ENCODE data around the gene TMEM63B.

Gene TMEM63B

GRCh38 chr6:44127186-44128019 lies at the start of gene TMEM63B, which contains the start of gene MRPL14:
Gene TMEM63B, plus strand, starts transcription at chr6:44127554. Its CDS starts 7,031 bp downstream, at chr6:44134585.
Gene MRPL14, minus strand, starts transcription at chr6:44127452. Its CDS starts 10,841 bp downstream, at chr6:44116611.
- DNase-seq (ENCODE audit: low read depth, low spot score): peak; percentile 66
- WGBS (ENCODE audit: insufficient coverage, insufficient read length): no CpG with 5 or more reads among the region's 80 CpGs

GRCh38 chr6:44078219-44078826 lies 49.0 kb upstream of the TMEM63B start:
- no peak overlapping the region for H3K4me3 ChIP-seq (ENCODE audit: low read length)
- no CpG with 5 or more reads among the region's 6 CpGs for WGBS (ENCODE audit: insufficient coverage, insufficient read length)

More at GRCh38 chr6:44127186-44128019, at the start of gene TMEM63B, which contains the start of gene MRPL14:
- Histone ChIP-seq H3K9me3 (ENCODE audit: control insufficient read depth, insufficient read depth, low read length) (no peaks in the 10 kb centered on the region), H3K36me3 (ENCODE audit: control insufficient read depth, insufficient read depth, low read length) (no peaks in the 10 kb centered on the region), H3K27me3 (ENCODE audit: control insufficient read depth, insufficient read depth, low read length) (no peaks in the 10 kb centered on the region), H3K4me3 (ENCODE audit: low read length) (peak within 1 kb of the TSS; percentile 78), H3K27ac (ENCODE audit: low read length) (no peak within 1 kb of the TSS), H3K4me1 (ENCODE audit: control insufficient read depth, insufficient read depth, low read length) (peaks cover 5% of the 10 kb centered on the region)

GRCh38 chr6:44078827-44079671 lies 48.3 kb upstream of the TMEM63B start:
- no peaks in the 10 kb centered on the region for H3K9me3 ChIP-seq (ENCODE audit: control insufficient read depth, insufficient read depth, low read length)
- H3K36me3 ChIP-seq (ENCODE audit: control insufficient read depth, insufficient read depth, low read length): no peaks in the 10 kb centered on the region
- H3K4me1 ChIP-seq (ENCODE audit: control insufficient read depth, insufficient read depth, low read length): peaks cover 10% of the 10 kb centered on the region
- WGBS (ENCODE audit: insufficient coverage, insufficient read length): no CpG with 5 or more reads among the region's 8 CpGs
- no peak overlapping the region for H3K4me3 ChIP-seq (ENCODE audit: low read length)
- H3K27ac ChIP-seq (ENCODE audit: low read length): no peak overlapping the region
- H3K27me3 ChIP-seq (ENCODE audit: control insufficient read depth, insufficient read depth, low read length): no peaks in the 10 kb centered on the region
- peak; percentile 75 for DNase-seq (ENCODE audit: low read depth, low spot score)

More at GRCh38 chr6:44078219-44078826, 49.0 kb upstream of the TMEM63B start:
- Histone ChIP-seq H3K36me3 (ENCODE audit: control insufficient read depth, insufficient read depth, low read length) (no peaks in the 10 kb centered on the region), H3K4me1 (ENCODE audit: control insufficient read depth, insufficient read depth, low read length) (peaks cover 10% of the 10 kb centered on the region), H3K27ac (ENCODE audit: low read length) (no peak overlapping the region), H3K9me3 (ENCODE audit: control insufficient read depth, insufficient read depth, low read length) (no peaks in the 10 kb centered on the region), H3K27me3 (ENCODE audit: control insufficient read depth, insufficient read depth, low read length) (no peaks in the 10 kb centered on the region)
- no peak for DNase-seq (ENCODE audit: low read depth, low spot score)

- Histone ChIP-seq H3K4me3 (ENCODE audit: low read length) (no peak overlapping the region), H3K27me3 (ENCODE audit: control insufficient read depth, insufficient read depth, low read length) (no peaks in the 10 kb centered on the region), H3K9me3 (ENCODE audit: control insufficient read depth, insufficient read depth, low read length) (no peaks in the 10 kb centered on the region), H3K4me1 (ENCODE audit: control insufficient read depth, insufficient read depth, low read length) (peaks cover 7% of the 10 kb centered on the region), H3K36me3 (ENCODE audit: control insufficient read depth, insufficient read depth, low read length) (no peaks in the 10 kb centered on the region), H3K27ac (ENCODE audit: low read length) (no peak overlapping the region)
- no peak for DNase-seq (ENCODE audit: low read depth, low spot score)
- WGBS (ENCODE audit: insufficient coverage, insufficient read length): no CpG with 5 or more reads among the region's 3 CpGs
These were observed 47.7 kb upstream of the TMEM63B start for GRCh38 chr6:44079672-44080071.

GRCh38 chr6:44080561-44081521 lies 46.5 kb upstream of the TMEM63B start:
- WGBS (ENCODE audit: insufficient coverage, insufficient read length): no CpG with 5 or more reads among the region's 11 CpGs
- Histone ChIP-seq H3K27me3 (ENCODE audit: control insufficient read depth, insufficient read depth, low read length) (no peaks in the 10 kb centered on the region), H3K9me3 (ENCODE audit: control insufficient read depth, insufficient read depth, low read length) (no peaks in the 10 kb centered on the region), H3K4me3 (ENCODE audit: low read length) (no peak overlapping the region), H3K4me1 (ENCODE audit: control insufficient read depth, insufficient read depth, low read length) (peaks cover 4% of the 10 kb centered on the region), H3K27ac (ENCODE audit: low read length) (no peak overlapping the region), H3K36me3 (ENCODE audit: control insufficient read depth, insufficient read depth, low read length) (no peaks in the 10 kb centered on the region)
- no peak for DNase-seq (ENCODE audit: low read depth, low spot score)

- no peak for DNase-seq (ENCODE audit: low read depth, low spot score)
- no peaks in the 10 kb centered on the region for H3K27me3 ChIP-seq (ENCODE audit: control insufficient read depth, insufficient read depth, low read length)
- H3K4me3 ChIP-seq (ENCODE audit: low read length): no peak overlapping the region
- peaks cover 4% of the 10 kb centered on the region for H3K4me1 ChIP-seq (ENCODE audit: control insufficient read depth, insufficient read depth, low read length)
- H3K27ac ChIP-seq (ENCODE audit: low read length): no peak overlapping the region
- WGBS (ENCODE audit: insufficient coverage, insufficient read length): no CpG with 5 or more reads among the region's 6 CpGs
- H3K9me3 ChIP-seq (ENCODE audit: control insufficient read depth, insufficient read depth, low read length): no peaks in the 10 kb centered on the region
- H3K36me3 ChIP-seq (ENCODE audit: control insufficient read depth, insufficient read depth, low read length): no peaks in the 10 kb centered on the region
These were observed 45.6 kb upstream of the TMEM63B start for GRCh38 chr6:44081753-44082152.

- H3K27ac ChIP-seq (ENCODE audit: low read length): no peak overlapping the region
- DNase-seq (ENCODE audit: low read depth, low spot score): no peak
- no peaks in the 10 kb centered on the region for H3K9me3 ChIP-seq (ENCODE audit: control insufficient read depth, insufficient read depth, low read length)
- no CpG with 5 or more reads among the region's 8 CpGs for WGBS (ENCODE audit: insufficient coverage, insufficient read length)
- peaks cover 1% of the 10 kb centered on the region; the same call in 1 of the 2 replicates for H3K4me1 ChIP-seq (ENCODE audit: control insufficient read depth, insufficient read depth, low read length)
- no peak overlapping the region for H3K4me3 ChIP-seq (ENCODE audit: low read length)
- H3K36me3 ChIP-seq (ENCODE audit: control insufficient read depth, insufficient read depth, low read length): no peaks in the 10 kb centered on the region
- H3K27me3 ChIP-seq (ENCODE audit: control insufficient read depth, insufficient read depth, low read length): no peaks in the 10 kb centered on the region
These were observed 44.5 kb upstream of the TMEM63B start for GRCh38 chr6:44082872-44083321.

- no peak for DNase-seq (ENCODE audit: low read depth, low spot score)
- H3K9me3 ChIP-seq (ENCODE audit: control insufficient read depth, insufficient read depth, low read length): no peaks in the 10 kb centered on the region
- no peak overlapping the region for H3K4me3 ChIP-seq (ENCODE audit: low read length)
- peaks cover 1% of the 10 kb centered on the region; the same call in 1 of the 2 replicates for H3K4me1 ChIP-seq (ENCODE audit: control insufficient read depth, insufficient read depth, low read length)
- H3K27ac ChIP-seq (ENCODE audit: low read length): no peak overlapping the region
- H3K36me3 ChIP-seq (ENCODE audit: control insufficient read depth, insufficient read depth, low read length): no peaks in the 10 kb centered on the region
- H3K27me3 ChIP-seq (ENCODE audit: control insufficient read depth, insufficient read depth, low read length): no peaks in the 10 kb centered on the region
- WGBS (ENCODE audit: insufficient coverage, insufficient read length): no CpG with 5 or more reads among the region's 13 CpGs
These were observed 42.9 kb upstream of the TMEM63B start for GRCh38 chr6:44084231-44085014.

- WGBS (ENCODE audit: insufficient coverage, insufficient read length): no CpG with 5 or more reads among the region's 2 CpGs
- H3K27ac ChIP-seq (ENCODE audit: low read length): no peak overlapping the region
- no peaks in the 10 kb centered on the region for H3K36me3 ChIP-seq (ENCODE audit: control insufficient read depth, insufficient read depth, low read length)
These were observed 42.1 kb upstream of the TMEM63B start for GRCh38 chr6:44085219-44085618.

More at GRCh38 chr6:44085219-44085618, 42.1 kb upstream of the TMEM63B start:
- H3K9me3 ChIP-seq (ENCODE audit: control insufficient read depth, insufficient read depth, low read length): no peaks in the 10 kb centered on the region
- H3K4me1 ChIP-seq (ENCODE audit: control insufficient read depth, insufficient read depth, low read length): peaks cover 1% of the 10 kb centered on the region; the same call in 1 of the 2 replicates
- no peaks in the 10 kb centered on the region for H3K27me3 ChIP-seq (ENCODE audit: control insufficient read depth, insufficient read depth, low read length)
- no peak for DNase-seq (ENCODE audit: low read depth, low spot score)
- no peak overlapping the region for H3K4me3 ChIP-seq (ENCODE audit: low read length)

Data from iPS DF 6.9 (cell line).